Stimulated activated CD8-positive, alpha-beta memory T cell treated with anti-CD3 and anti-CD28 coated beads, Interleukin-2, amount 100 ng/mL, for 48 hours (primary cell): Measurements from ENCODE around the gene ITGB8.
"Not testable (repeated sequence)": the region's sequence is repeated elsewhere in the genome, so short reads cannot be mapped to it uniquely, and the experiment has no call there.

Source experiments
- DNase-seq, 2 donors: peaks; one replicate each; pipeline ENCODE4 v3.0.0-alpha.2; 2020; ENCODE audit warnings: low read depth in 2 of 2

The ITGB8 gene

GRCh38 chr7:20381406-20382034 lies 50.8 kb downstream of the ITGB8 start:
- no peak for DNase-seq

- no peak for DNase-seq
These were observed 52.7 kb downstream of the ITGB8 start for GRCh38 chr7:20383351-20383750.

DNA sequence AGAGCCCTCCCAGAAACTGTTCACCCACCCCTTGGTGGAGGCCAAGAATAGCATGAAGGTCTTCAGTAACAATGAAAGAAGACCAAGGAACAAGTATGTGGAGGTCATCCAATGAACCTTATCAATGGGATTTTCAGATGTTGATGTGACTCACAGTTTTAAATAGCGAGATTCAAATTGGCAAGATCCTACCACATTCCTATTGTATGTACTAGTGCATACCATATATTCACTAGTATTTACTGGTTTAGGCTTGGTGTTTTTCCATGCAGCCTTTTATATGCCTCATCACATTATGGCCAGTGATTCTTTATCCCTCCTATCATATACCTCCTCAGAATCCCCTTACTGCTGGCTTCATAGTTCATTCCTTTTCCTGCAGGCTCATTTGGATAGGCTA lies 54.4 kb downstream of the ITGB8 start:
- no peak for DNase-seq

DNA sequence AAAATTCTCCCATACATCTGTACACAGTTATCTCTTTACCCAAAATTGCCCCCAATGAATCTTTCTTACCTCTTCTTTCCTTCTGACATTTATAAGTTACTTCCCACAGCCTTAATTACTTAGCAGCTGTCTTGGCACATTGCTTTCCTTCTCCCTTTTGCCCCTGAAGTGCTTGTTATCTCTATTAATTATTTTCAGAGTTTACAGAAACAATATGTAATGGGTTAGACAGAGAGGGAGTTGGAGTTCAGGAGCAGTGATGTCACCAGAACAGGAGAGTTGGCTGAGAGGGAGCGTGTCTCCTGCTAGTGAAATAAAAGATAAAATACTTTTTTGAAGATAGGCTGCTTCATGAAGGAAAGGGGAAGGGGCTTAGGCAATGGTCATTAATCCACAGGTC lies 57.4 kb downstream of the ITGB8 start:
- no peak for DNase-seq

GRCh38 chr7:20389192-20389591 lies 58.5 kb downstream of the ITGB8 start:
- DNase-seq: not testable (repeated sequence)

- DNase-seq: no peak
These were observed 62.4 kb downstream of the ITGB8 start for GRCh38 chr7:20393021-20393610.

DNA sequence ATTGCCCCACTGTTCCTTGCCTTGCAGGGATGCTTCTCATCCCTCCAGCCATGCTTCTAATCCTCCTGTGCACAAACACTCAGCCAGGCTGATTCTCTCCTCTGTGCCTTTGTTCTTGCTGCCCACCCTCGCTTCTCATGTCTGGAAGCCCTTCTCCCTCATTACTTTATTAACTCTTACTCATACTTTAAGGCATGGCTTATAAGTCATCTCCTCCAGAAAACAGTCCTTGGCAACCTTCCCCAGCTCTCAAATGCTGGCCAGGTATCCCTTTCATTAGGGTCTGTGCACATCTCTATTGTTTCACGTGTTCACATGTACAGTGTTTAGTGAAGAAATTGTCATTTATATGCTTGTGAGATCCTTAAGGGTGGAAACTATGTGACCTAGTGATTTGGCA lies 62.9 kb downstream of the ITGB8 start:
- no peak for DNase-seq

DNA sequence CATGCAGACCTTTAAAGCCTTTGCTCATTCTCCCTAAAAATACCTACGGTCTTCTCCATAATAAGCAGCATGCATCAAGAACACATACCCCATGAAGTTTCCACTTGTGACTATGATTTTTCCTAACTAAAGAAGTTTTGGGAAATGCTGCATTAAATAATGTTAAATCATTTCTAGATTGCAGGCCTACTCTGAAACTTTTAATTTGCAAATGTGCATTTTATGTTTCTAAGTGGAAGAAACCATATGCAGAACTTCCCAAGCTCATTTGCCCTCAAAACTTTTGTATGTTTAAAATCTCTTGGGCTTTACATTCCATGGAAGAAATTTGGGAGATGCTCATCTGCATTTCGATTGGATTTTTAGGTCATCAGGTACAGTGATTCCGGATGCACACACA lies 63.6 kb downstream of the ITGB8 start:
- no peak for DNase-seq

- no peak for DNase-seq
These were observed 64.4 kb downstream of the ITGB8 start for GRCh38 chr7:20395104-20395503.

- no peak for DNase-seq
These were observed 64.8 kb downstream of the ITGB8 start for GRCh38 chr7:20395511-20395910.

DNA sequence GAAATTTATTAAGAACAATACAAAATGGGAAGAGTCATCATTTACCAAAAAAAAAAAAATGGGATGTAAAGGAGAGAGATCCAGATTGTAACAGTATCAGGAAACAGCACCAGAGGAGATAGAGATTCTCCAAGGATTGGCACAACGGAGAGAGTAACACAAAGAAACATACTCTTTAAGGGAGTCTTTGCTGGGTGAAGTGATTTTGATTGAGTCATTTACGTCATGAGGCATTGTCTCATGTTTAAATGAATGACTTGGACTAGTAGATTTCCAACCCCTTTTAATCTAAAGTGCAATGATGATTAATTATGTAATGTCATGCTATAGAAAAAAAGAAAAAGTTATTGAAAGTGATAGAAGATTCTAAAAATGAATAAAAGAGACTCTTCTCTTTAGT lies 68.8 kb downstream of the ITGB8 start:
- DNase-seq: no peak

GRCh38 chr7:20401861-20402746 lies 71.4 kb downstream of the ITGB8 start:
- DNase-seq: no peak

DNA sequence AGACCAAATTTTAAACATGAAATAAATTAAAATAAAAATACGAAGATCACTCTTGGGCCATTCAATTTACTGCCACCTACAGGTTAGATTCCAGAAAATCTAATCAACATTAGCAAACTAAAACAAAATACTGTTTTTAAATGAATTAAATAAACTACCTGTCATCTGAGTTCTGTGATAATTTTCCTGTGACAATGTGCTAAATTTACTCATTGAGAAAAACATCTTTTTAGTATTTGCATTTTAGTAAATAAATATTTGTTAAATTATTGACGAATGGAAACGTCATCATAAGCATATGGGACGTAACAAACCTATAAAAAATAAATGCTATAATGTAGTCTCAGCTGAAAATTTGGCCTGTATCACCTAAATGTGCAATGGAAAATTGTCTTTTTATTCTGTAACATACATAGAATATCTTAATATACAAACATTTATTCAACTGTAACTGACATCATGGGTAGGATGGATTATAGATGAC lies 72.1 kb downstream of the ITGB8 start:
- DNase-seq: no peak

GRCh38 chr7:20403331-20403730 lies 72.6 kb downstream of the ITGB8 start:
- DNase-seq: no peak

GRCh38 chr7:20404320-20404719 lies 73.6 kb downstream of the ITGB8 start:
- DNase-seq: no peak

- DNase-seq: no peak
These were observed 77.1 kb downstream of the ITGB8 start for GRCh38 chr7:20407585-20408466.

DNA sequence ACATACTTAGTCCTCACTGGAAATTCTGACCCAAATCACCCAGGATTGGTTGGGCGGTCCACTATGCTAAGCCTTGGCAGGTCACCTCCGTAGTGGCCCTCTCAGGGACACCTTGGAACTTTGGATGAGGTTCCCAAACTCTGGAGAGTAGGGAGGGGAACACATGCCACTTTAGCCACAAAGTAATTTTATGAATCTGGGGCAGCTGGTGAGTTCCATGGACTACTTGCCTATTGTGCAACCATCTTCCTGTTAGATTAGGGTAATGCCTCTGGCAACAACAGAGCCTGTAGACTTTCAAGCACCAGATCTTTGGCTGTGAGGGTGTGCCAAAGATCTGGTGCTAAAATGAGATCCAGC lies 77.7 kb downstream of the ITGB8 start:
- DNase-seq: no peak

- DNase-seq: no peak
These were observed 79.3 kb downstream of the ITGB8 start for GRCh38 chr7:20409961-20410360.

DNA sequence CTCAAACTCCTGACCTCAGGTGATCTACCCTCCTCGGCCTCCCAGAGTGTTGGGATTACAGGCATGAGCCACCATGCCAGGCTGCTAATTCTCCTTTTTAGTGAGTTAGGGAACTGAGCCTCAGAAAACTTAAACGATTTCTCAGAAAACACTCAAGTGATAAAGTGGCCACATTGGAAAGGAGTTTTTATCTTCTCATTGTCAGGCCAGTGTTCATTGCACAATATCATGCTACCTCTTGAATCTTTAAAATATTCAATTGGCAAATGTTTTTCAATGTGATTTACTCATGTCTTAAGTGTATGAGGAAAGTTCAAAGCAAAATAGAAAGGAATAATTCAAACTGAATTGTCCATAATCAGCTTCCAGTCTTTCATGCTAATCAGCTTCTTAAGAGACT lies 80.7 kb downstream of the ITGB8 start:
- no peak for DNase-seq

GRCh38 chr7:20412032-20412431 lies 81.3 kb downstream of the ITGB8 start:
- DNase-seq: no peak

DNA sequence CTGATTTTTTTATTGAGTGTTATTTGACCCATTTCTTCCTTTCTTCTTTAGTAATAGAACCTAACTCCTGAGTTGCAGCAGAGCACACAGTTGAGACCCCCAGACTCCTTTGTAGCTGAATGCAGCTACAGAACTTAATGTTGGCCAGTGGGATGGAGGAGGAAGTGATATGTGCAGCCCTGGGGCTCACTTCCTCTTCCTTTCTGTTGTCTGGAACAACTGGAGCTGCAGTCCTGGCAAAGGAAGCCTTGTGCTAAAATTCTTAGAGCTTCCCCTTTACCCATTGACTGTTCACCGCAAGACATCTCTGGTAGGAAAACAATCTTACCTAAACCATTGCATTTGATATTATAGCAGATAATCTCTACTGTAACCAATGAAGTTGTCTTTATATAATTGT lies 86.6 kb downstream of the ITGB8 start:
- DNase-seq: no peak
